Fibroblast of lung (primary cell): ENCODE results near the gene VPS4A. TPM values are rescaled to one million over a fixed set of nuclear protein-coding genes. Genes with fewer than 3 reads are reported as not detected.
A peak's percentile ranks its signal among the peaks of the same experiment; 100 is the strongest.

Source experiments
- DNase-seq, 2 donors: peaks; one replicate each; pipeline versions ENCODE4 v3.0.0 to v3.0.0-alpha.2; 2010; ENCODE audit warnings: low read depth in 2 of 2
- H2AFZ ChIP-seq: 2 replicates; pipeline ENCODE4 v1.5.1; 2012; ENCODE audit warnings: low read length, control low read depth, inconsistent platforms
- H3K27ac ChIP-seq: 2 replicates; pipeline ENCODE4 v1.5.1; 2011; ENCODE audit warnings: low read length, control low read depth; ENCODE audit not compliant: insufficient read depth
- H3K27me3 ChIP-seq: 2 replicates; pipeline ENCODE4 v1.5.1; 2011; ENCODE audit warnings: mild to moderate bottlenecking, low read length; ENCODE audit not compliant: control insufficient read depth, insufficient read depth
- H3K36me3 ChIP-seq: 2 replicates; pipeline ENCODE4 v1.5.1; 2011; ENCODE audit warnings: low read length; ENCODE audit not compliant: control insufficient read depth, insufficient read depth
- H3K4me1 ChIP-seq: 2 replicates; pipeline ENCODE4 v1.5.1; 2011; ENCODE audit warnings: low read length; ENCODE audit not compliant: control insufficient read depth, insufficient read depth; ENCODE audit errors: extremely low read depth
- H3K4me2 ChIP-seq: 2 replicates; pipeline ENCODE4 v1.5.1; 2011; ENCODE audit warnings: low read length, control low read depth; ENCODE audit not compliant: insufficient read depth; ENCODE audit errors: extremely low read depth
- H3K4me3 ChIP-seq, 4 experiments: fragments of 200-600 bp in 1 of 4; sonication (generic) in 1 of 4; replicated peaks in 1 of 4; 2 replicates each; pipeline ENCODE4 v1.5.1; 2011 to 2016; ENCODE audit warnings: low read length in 4 of 4, low read depth in 3 of 4, mild to moderate bottlenecking in 3 of 4, control low read depth in 2 of 4, inconsistent platforms in 1 of 4, mixed read lengths in 1 of 4; ENCODE audit not compliant: insufficient read depth in 1 of 4; ENCODE audit errors: control extremely low read depth in 1 of 4
- H3K79me2 ChIP-seq: 2 replicates; pipeline ENCODE4 v1.5.1; 2012; ENCODE audit warnings: mild to moderate bottlenecking, low read length, inconsistent platforms; ENCODE audit not compliant: control insufficient read depth, insufficient read depth
- H3K9ac ChIP-seq: 2 replicates; pipeline ENCODE4 v1.5.1; 2011; ENCODE audit warnings: mild to moderate bottlenecking, low read length, control low read depth; ENCODE audit not compliant: insufficient read depth
- H3K9me3 ChIP-seq: 2 replicates; pipeline ENCODE4 v1.5.1; 2012; ENCODE audit warnings: low read depth, low read length; ENCODE audit not compliant: control insufficient read depth, insufficient read depth
- H4K20me1 ChIP-seq: 2 replicates; pipeline ENCODE4 v1.5.1; 2011; ENCODE audit warnings: low read length; ENCODE audit not compliant: control insufficient read depth, insufficient read depth; ENCODE audit errors: extremely low read depth
- EZH2 ChIP-seq: IDR thresholded peaks from 2 replicates; pipeline ENCODE4 v1.5.1; 2012; ENCODE audit warnings: low read length, control low read depth, mild to moderate bottlenecking; ENCODE audit errors: missing control alignments
- polyA plus RNA-seq, 2 donors: library from polyadenylated mRNA; depleted of rRNA in 1 of 2; stranded (reverse) in 1 of 2; unstranded in 1 of 2; fragments of >200 nt; gene quantifications; 2 replicates each; pipeline ENCODE4 v1.2.1, GENCODE V29; 2011 to 2012; ENCODE audit warnings: missing spikeins in 1 of 2
- total RNA-seq: library from RNA; depleted of rRNA; stranded (reverse); fragments of >200 nt; gene quantifications from 2 replicates; pipeline ENCODE4 v1.2.1, GENCODE V29; 2014
- TF ChIP-seq, protein P1 (sequence below), 2 donors: IDR thresholded peaks in 1 of 2; conservative IDR thresholded peaks in 1 of 2; 1 replicate in 1 of 2; 2 replicates in 1 of 2; pipeline ENCODE4 v1.5.1; 2011 to 2012; ENCODE audit warnings: low read length in 2 of 2, control low read depth in 1 of 2, inconsistent platforms in 1 of 2, low read depth in 1 of 2, mild to moderate bottlenecking in 1 of 2

VPS4A gene
- total and polyA plus RNA-seq, 2 donors (not counting 1 experiment from before 2014, with no cell fraction given) = 14.5 to 39.8 TPM

DNA sequence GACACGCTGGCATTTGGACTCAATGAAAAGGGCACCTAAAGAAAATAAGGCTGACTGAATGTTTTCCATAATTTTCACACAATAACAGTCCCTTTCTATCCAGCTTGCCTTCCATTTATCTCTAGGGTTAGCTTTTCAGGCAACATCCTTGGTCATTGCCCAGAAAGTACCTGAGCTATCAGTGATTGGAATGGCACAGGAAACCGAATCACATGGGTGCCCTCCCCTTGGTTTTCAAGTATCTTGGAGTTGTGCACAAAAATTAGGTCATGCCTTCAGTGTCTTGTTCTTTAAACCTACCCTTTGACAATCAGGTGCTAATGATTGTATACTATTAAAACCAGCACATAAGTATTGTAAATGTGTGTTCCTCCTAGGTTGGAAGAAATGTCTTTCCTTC is 3.3 kb upstream of the VPS4A start:
- no peaks in the 10 kb centered on the region for H3K27me3 ChIP-seq
- H3K9ac ChIP-seq = no peak overlapping the region
- H3K4me3 ChIP-seq = no peak overlapping the region
- H3K9me3 ChIP-seq = no peaks in the 10 kb centered on the region
- H3K36me3 ChIP-seq = no peaks in the 10 kb centered on the region
- H3K79me2 ChIP-seq = peaks cover 12% of the 10 kb centered on the region
- no peaks in the 10 kb centered on the region for H3K4me1 ChIP-seq
- no peaks in the 10 kb centered on the region for H4K20me1 ChIP-seq
- H3K27ac ChIP-seq = no peak overlapping the region
- no peak overlapping the region for H2AFZ ChIP-seq
- H3K4me2 ChIP-seq = no peak overlapping the region
- TF ChIP-seq EZH2 = no peak
- TF ChIP-seq, protein P1, sequence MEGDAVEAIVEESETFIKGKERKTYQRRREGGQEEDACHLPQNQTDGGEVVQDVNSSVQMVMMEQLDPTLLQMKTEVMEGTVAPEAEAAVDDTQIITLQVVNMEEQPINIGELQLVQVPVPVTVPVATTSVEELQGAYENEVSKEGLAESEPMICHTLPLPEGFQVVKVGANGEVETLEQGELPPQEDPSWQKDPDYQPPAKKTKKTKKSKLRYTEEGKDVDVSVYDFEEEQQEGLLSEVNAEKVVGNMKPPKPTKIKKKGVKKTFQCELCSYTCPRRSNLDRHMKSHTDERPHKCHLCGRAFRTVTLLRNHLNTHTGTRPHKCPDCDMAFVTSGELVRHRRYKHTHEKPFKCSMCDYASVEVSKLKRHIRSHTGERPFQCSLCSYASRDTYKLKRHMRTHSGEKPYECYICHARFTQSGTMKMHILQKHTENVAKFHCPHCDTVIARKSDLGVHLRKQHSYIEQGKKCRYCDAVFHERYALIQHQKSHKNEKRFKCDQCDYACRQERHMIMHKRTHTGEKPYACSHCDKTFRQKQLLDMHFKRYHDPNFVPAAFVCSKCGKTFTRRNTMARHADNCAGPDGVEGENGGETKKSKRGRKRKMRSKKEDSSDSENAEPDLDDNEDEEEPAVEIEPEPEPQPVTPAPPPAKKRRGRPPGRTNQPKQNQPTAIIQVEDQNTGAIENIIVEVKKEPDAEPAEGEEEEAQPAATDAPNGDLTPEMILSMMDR (conservative IDR thresholded peaks at IDR 0.05 in 1 of 2, IDR thresholded peaks at IDR 0.05 in 1 of 2; ENCODE audit: low read depth in 1 of 2, low read length in 2 of 2) = no peak
- DNase-seq = no peak

DNA sequence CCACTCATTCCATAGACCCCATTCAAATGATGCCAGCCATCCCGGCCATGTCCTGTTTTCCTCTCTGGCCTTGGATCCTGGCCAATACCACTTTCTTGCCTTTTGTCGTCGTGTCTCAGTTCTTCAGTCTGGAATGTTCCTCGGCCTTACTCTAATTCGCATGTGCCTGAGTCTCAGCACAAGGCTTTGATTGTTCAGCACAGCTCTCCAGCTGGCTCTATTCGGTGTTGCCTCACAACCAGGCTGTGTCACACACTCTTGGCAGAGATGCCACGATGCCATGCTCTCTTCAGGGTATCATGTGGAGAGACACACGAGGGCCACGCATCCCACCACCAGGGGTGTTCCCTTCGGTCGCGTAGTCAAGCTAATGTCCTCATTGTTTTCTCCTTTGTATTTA is 1.8 kb upstream of the VPS4A start:
- H3K27me3 ChIP-seq = no peaks in the 10 kb centered on the region
- no peaks in the 10 kb centered on the region for H3K4me1 ChIP-seq
- peak in 1 of 2 donors; percentile 15 for DNase-seq
- no peak overlapping the region for H2AFZ ChIP-seq
- no peaks in the 10 kb centered on the region for H3K9me3 ChIP-seq
- H3K36me3 ChIP-seq = no peaks in the 10 kb centered on the region
- H3K4me3 ChIP-seq = no peak overlapping the region
- H3K79me2 ChIP-seq = peaks cover 27% of the 10 kb centered on the region
- no peak overlapping the region for H3K27ac ChIP-seq
- no peak for TF ChIP-seq EZH2
- TF ChIP-seq, protein P1 (conservative IDR thresholded peaks at IDR 0.05 in 1 of 2, IDR thresholded peaks at IDR 0.05 in 1 of 2; ENCODE audit: low read depth in 1 of 2, low read length in 2 of 2) = no peak
- H4K20me1 ChIP-seq = no peaks in the 10 kb centered on the region
- no peak overlapping the region for H3K4me2 ChIP-seq
- H3K9ac ChIP-seq = no peak overlapping the region

DNA sequence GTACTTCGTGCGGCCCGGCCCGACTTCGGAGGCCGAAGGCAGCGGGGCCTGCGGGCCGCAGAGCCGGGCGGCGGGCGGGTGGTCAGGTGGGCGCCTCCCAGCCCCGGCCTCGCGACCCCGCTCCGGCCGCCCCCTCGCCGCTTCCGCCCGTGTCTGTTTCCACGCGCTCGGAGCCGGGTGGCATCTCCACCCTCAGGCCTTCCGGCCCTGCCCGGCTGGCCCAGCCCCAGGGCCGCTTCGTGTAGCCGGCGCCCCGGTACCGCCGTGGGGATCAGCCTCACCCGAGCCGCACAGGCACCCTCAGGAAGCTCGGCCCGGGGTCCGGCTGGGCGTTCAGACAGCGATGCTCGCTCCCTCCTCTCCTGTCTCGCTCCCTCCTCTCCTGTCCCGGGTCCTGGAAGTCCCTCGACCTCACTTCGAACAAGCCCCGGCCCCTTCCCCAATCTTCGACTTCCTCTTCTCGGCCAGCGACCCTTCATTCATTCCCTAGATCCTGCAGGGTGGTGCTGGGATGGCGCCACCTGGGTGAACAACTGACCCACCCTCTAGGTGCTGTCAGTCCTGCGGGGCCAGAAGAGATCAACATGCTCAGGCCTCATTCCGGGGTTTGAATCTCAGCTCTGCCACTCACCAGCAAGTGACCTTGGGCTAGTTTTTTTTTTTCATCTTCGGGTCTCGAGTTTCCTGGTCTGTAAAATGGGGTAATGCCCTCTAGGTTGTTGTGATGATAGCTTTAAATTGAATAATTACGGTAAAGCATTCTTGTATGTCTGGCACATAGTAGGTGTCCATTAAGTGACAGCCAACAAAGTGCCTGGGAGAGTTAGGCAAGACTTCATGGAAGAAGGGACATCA is 610 bp downstream of the VPS4A start:
- no peaks in the 10 kb centered on the region for H3K27me3 ChIP-seq
- DNase-seq = peak; percentile 15 to 28
- H3K4me3 ChIP-seq = peak overlapping the region; percentile 88 to 93 (median 90)
- H3K9ac ChIP-seq = peak overlapping the region; percentile 90
- no peak overlapping the region for H2AFZ ChIP-seq
- TF ChIP-seq EZH2 = no peak
- TF ChIP-seq, protein P1 (conservative IDR thresholded peaks at IDR 0.05 in 1 of 2, IDR thresholded peaks at IDR 0.05 in 1 of 2; ENCODE audit: low read depth in 1 of 2, low read length in 2 of 2) = peak in 1 of 2 donors; percentile 4
- H3K79me2 ChIP-seq = peaks cover 37% of the 10 kb centered on the region
- no peaks in the 10 kb centered on the region for H4K20me1 ChIP-seq
- no peaks in the 10 kb centered on the region for H3K9me3 ChIP-seq
- peak overlapping the region; percentile 76 for H3K27ac ChIP-seq
- peak overlapping the region; percentile 77 for H3K4me2 ChIP-seq
- no peaks in the 10 kb centered on the region for H3K4me1 ChIP-seq
- H3K36me3 ChIP-seq = peaks cover 8% of the 10 kb centered on the region
